GM23338 (cell line): Measurements from ENCODE around the gene CDC42BPA.

Experiments
- CTCF ChIP-seq, 2 experiments: fragments of 200-600 bp in 1 of 2; sonication (generic) in 1 of 2; conservative IDR thresholded peaks; 2 replicates each; pipeline versions ENCODE4 v1.5.1 to v1.6.1; 2016 to 2017; ENCODE audit warnings: antibody characterized with exemption in 2 of 2, low read depth in 2 of 2, mild to moderate bottlenecking in 2 of 2, moderate library complexity in 1 of 2
- EZH2phosphoT487 ChIP-seq: fragments of 200-600 bp; sonication (generic); IDR thresholded peaks from one replicate; pipeline ENCODE4 v1.8.1; 2018; ENCODE audit warnings: antibody characterized with exemption; ENCODE audit not compliant: unreplicated experiment
- JUNB ChIP-seq: IDR thresholded peaks from one replicate; pipeline ENCODE4 v1.6.1; 2016; ENCODE audit warnings: antibody characterized with exemption; ENCODE audit not compliant: unreplicated experiment

- no peak for TF ChIP-seq JUNB
- peak; percentile 47 to 54 for TF ChIP-seq CTCF (conservative IDR thresholded peaks at IDR 0.05; ENCODE audit: low read depth in 2 of 2)
- TF ChIP-seq EZH2phosphoT487, result no peak
Measured at GRCh38 chr1:227257964-227258363, 60.3 kb downstream of the CDC42BPA start.
